GM23248 (cell line): ENCODE measurements around the gene P3R3URF.

Experiments used
- EZH2 ChIP-seq: fragments of 200-600 bp; sonication (generic); IDR thresholded peaks from 2 replicates; pipeline ENCODE4 v1.6.1; 2018; ENCODE audit warnings: antibody characterized with exemption, mild to moderate bottlenecking; ENCODE audit not compliant: insufficient read depth, poor library complexity, severe bottlenecking
- EZH2phosphoT487 ChIP-seq: fragments of 200-600 bp; sonication (generic); IDR thresholded peaks from 2 replicates; pipeline ENCODE4 v1.6.1; 2018; ENCODE audit warnings: antibody characterized with exemption, moderate library complexity, mild to moderate bottlenecking, low read depth; ENCODE audit not compliant: insufficient read depth

GRCh38 chr1:46184920-46185658 is 8.8 kb upstream of the P3R3URF start:
- TF ChIP-seq EZH2phosphoT487: no peak
- TF ChIP-seq EZH2: no peak
